Fibroblast of skin of scalp (primary cell): Measurements from ENCODE around the gene GATD1.

Experiments used
- DNase-seq: peaks from one replicate; pipeline ENCODE4 v3.0.0-alpha.2; 2013

Gene GATD1

DNA sequence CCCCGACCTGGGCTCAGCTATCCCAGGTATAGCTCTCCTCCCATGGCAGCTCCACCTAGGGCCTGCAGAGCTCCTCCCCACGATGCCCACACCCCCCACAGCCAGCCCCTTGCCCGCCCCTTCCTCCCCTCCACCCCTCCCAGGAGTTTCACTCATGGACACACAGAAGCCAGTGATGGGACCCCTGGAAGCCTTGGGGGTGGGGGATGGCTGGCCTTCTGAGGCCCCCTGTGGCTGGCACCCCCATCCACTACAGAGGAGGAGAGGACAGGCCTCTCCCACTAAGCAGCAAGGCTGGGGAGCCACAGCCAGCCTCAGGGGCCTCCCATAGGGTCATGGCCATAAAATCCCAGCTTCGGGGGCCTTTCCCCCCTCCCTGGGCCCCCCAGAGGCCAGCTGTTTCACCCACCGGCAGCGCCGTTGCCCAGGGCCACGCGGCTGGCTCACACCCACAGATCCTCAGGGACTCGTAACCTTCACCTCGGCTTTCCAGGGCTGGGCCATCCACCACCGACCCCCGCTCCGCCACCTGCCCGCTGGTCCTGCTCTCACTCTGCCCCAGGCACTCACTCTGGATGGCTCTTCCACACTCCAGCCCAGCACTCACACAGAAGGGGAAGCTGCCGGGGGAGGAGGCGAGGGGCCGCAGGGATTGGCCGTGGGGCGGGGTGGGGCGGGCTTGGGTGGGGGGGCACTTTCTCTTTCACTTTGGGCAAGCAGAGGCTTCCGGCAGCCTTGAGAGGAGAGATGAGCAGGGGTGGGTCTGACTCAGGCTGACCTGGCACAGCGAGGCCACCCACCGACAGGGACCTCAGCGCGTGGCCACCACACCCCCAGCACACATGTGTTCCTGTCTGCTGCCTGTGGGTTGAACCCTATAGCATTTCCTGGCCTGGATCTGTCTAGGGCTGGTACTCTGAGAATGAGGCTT lies 18.6 kb upstream of the GATD1 start:
- DNase-seq = peak; percentile 89

DNA sequence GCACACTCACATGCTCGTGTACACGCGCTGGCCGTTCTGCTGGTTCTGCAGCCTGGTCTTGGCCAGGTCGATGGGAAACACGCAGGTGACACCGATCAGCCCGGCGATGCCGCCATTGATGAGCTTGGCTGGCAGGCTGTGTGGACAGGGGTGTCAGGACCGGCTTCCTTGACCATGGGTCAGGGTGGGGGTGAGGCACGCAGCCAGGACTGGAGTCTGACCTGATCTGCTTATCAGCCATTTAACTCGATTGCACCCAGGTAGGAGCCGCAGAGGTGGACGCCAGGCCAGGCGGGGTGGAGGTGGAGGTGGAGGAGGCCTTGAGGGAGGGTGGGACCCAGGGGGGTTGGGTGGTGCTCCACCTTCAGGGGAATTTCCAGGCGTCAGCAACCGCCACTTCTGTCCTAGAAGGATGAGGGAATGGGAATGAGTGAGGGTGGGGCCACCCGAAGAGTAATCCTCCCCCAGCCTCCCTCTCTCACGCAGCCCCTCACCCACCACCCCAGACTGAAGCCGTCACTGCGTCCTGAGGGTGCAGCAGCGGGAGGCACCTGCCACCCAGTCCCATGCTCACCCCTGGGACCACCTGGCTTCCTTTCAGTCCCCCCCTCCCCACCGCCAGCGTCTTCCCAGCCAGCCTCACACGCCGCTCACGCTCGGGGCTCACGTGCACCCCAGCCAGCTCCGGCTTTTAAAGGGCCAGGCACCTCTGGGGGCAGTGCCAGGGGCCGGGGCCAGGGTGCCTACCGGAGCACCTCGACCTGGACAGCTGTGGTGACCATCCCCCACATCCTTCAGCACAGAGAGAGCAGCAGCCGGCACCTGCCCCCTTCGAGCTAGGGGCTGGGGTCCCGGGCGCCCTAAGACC lies 17.7 kb upstream of the GATD1 start:
- no peak for DNase-seq

DNA sequence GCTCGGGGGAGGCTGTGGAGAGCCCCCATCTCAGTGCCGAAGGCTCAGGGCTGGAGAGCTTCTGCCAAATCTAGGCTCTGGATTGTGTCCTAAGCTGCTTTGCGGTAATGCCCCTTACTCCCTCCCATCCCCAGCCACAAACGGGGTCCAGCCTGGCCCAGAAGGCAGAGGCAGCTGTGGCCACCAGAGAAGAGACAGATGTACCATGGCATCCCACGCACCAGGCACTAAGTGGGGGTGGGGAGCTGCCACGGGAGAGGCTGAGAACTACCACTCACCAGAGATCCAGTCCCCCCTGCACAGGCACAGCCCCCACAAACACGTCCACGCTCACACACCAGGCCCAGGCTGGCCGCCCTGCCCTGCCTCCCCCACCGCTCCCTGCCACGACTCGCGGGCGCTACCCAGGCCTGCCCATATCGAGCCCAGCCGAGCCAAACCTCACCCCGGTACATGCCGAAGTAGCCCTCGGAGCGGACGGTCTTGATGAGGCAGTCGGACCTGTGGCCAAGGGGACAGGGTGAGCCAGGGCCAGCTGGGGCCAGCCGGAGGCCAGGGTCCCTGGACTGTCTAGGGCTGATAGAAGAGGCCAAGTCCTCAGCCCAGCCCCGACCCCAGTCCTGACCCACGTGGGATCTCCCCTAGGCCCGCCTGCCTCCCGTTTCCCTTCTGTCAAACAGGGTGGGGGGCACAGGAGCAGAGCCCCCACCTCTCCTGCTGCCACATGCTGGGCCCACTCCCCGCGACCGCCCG lies 16.9 kb upstream of the GATD1 start:
- DNase-seq = no peak

DNA sequence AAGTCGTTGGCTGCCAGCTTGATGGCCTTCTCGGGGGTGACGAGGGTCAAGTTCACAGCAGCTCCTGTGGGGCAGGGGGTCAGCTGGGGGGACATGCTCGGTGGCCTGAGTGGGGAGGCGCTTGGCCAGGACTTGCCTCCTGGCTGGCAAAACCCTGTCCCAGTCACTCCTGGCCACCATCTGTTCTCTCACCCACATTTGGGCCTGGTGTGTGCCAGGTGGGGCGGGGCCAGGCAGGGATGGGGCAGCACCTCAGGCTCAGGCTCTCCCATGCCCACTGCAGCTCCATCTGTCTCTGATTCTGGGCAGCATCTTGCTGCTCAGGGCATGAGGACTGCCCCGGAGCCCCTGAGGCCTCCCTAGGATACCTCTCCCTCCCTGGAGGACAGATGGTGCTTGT lies 16.3 kb upstream of the GATD1 start:
- DNase-seq = no peak

DNA sequence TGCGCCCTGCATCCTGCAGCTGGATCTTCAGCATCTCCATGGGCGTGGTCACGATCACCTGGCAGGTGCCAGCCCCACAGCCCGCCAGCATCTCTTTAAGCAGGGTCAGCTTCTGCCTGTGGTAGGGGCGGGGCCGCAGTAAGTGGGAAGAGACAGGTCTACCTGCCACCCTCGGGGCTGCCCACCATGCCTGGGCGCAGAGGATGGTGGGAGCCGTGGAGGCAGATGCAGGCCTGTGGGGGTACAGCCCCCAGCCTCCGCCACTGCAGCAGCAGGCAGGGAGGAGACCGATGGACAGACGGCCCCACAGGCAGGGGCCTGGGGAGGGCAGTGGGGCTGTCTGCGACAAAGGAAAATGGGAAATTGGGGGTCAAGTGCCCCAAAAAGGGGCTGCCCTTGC lies 15.6 kb upstream of the GATD1 start:
- no peak for DNase-seq

DNA sequence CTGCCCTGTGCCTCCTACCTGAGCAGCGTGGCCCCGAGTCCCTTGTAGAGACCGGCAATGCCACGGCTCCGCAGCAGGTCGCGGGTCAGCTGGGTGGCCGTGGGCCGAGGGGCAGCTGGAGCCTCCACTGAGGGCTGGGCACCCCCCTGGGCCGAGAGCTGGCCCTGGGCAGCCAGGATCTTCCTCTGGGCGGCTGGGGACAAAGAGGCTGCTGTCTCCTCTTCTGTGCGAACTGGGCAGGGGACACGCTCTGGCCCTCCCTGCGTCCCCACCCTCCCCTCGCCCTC lies 15.2 kb upstream of the GATD1 start:
- DNase-seq = no peak

DNA sequence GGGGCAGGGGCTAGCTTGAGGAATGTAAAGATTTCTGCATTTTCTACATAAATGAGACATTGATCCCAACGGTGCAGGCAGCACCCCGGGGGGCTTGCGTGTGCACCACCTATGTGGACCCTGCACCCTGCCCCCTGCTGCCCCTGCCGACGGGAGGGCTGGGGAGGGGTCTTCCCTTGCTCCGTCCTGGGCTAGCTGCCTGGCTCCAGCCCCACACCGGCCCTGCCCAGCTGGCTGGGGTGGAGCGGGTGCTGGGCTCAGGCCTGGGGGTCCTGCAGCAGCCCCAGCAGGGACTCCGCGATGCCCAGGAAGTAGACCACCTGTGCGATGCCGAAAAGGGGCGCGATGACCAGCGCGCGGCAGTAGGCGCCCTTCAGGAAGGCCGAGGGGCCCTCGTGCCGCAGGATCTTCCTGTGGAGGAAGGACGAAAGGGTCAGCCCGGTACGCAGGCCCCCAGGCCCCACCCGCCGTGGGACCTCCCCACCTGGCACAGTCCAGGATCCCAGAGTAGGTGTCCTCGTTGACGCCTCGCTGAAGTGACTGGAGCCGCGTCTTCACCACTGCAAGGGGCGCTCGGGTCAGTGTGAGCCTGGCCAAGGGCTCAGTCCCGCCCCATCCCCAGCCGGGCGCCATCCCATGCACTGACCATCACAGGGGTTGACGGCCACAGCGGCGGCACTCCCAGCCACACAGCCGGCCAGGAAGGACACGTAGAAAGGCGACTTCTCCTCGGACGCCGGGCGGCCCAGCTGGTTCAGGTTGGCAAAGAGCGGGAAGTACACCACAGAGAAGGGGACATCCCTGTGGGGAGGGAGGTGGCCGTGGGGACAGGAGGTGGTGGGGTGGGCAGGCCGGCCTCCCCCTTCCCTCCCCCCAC lies 14.6 kb upstream of the GATD1 start:
- no peak for DNase-seq

DNA sequence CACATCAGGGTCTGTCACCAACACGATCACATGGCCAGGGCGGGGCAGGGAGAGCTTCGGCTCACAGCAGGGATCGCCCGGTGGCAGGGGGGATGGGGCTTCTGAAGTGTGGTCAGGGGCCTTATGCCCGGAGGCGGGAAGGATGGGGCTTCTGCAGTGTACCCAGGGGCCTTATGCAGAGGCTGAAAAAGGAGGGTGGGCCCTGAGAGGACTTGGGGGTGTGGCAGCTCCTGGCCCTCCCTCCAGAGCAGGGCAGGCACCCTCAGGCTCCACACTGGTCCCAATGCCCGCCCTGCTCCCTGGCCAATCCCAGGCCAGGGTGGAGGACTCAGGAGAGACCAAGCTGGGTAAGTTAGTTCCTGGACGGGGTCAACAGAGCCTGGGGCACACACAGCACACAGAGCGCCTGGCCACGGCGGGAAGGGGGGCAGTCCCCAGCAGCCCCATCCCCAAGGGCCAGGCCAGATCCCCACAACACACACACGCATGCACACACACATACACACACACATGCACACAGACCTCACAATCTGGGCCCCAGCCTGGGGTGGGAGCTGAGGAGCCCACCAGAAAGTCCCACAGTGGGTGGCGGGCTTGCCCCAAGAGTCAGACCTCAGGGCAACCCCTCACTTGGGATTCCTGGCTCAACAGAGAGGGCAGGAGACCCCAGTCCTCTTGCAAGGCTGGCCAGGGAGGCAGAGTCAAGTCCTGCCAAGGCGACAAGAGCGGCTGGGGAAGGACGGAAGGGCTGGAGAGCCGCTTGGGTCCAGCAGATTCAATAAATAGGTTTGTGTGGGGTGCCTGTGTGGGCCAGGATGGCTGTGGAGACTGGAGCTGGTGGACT lies 13.7 kb upstream of the GATD1 start:
- DNase-seq = no peak

DNA sequence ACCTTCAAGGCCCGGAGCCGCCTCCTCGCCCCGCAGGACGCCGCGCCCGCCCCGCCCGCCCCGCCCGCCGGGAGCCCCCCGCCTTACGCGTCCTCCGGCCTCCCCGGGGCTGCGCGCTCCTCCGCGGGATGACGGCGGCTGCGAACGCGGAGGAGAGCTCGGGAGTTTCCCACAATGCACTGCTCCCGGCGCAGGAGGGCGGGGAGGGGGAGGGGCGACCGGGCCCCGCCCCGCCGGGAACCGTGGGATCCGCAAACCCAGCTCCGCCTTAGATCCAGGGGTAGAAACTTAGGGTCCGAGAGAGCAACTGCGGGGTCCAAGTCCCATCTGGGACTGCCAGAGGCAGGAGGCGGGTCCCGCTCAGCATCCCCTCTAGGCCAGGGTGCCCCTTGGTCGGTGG lies 12.7 kb upstream of the GATD1 start, which contains the start of gene CEND1:
TSS of gene CEND1 (minus strand) at position 148 of the 400 bp plus-strand sequence. CDS start 1,514 bp downstream, outside the sequence.
- peak; percentile 53 for DNase-seq

DNA sequence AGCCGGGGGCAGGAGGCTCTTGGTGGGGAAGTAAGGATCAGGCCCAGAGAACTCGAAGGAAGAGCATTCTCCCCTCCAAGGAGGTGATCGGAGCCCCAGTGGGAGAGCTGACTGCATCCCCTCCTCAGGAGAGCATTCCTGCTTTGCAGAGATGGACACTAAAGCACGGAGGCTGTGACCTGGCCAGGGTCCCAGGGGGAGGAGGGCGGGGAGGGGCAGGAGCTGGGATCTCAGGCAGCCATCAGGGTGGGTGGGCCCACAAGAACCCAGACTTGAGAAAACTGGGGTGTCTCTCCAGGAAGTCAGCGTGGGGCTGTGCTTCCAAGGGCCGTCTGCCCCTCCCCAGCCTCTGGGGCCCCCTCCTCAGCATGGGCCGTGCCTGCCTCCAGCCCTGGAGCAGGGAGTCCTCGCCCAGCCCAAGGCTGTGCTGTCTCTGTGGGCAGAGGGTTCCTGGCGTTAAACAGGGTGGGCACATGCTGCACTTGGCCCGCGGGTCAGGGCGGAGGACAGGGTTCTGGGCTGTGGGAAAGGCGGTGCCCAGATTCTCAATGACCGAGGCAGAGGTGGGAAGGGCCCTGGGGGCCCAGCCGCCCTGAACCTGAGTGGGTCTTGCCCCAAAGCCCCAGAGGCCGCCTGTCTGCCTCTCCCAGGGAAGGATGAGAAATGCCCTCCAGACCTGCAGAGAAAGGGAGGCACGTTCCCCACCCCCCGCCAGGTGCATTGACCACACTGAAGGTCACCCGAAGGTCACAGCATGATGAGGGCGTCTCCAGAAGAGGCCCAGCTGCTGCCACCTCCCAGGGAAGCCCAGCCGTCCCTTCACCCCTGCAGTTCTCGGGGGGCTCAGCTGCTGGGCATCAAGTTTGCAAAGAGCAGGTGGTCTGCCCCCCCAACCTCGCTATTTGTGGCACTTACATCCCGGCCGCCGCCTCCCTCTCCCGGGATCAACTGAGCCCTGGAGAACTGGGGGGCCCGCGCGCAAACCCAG lies 12.0 kb upstream of the GATD1 start:
- DNase-seq = no peak

DNA sequence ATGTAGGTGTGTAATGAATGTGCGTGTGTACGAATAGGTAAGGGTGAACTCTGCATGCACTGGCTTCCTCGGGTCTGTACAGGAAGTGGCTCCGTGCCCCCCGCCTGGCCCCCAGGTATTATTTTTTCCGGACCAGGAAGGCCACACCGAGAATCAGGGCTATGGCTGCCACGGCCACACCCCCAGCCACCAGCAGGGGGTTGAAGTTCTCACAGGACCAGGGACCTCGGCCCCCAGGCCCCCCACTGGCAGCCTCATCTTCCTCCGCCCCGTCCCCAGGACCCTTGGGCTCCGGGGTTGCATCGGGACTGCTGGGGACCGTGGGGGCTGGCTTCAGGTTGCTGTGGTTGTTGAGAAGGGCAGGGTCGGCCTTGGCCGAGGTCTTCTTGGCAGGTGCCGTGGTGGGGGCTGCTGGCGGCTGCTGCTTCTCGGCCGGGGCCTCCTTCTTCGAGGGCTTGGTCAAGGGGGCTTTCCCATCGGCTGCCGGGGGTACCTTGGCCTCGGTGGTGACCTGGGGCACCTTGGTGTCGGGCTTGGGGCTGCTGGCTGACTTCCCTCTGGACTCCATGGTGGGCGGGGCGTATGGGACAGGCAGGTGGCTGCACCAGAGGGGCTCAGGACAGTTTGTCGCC lies 10.8 kb upstream of the GATD1 start:
- DNase-seq = no peak

DNA sequence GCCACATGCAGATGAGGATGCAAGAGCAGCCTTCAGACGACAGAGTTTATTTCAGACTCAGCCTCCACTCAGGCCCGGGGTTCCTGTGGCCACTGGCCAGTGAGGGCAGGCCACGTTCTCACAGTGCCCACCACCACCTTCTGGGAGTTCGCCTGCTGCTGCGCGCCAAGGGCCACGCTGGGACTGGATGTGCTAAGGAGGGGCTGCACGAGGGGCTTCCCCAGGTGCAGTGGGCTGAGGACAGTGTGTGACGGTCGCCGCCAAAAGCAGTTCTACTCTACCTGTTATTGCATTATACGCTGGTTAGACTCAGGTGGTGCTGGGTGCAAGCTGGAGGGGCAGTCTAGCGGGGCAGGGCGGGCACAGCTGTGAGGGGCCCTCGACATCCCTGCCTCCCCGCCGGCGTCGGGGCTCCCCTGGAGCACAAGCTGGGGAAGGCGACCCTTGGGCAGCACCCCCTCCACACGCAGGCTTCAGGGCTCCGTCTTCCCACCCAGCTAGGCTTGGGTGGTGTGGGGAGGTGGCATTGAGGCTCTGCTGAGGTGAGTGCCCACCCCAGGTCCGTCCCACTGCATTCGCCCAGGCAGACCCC lies 9.9 kb upstream of the GATD1 start:
- DNase-seq = no peak

DNA sequence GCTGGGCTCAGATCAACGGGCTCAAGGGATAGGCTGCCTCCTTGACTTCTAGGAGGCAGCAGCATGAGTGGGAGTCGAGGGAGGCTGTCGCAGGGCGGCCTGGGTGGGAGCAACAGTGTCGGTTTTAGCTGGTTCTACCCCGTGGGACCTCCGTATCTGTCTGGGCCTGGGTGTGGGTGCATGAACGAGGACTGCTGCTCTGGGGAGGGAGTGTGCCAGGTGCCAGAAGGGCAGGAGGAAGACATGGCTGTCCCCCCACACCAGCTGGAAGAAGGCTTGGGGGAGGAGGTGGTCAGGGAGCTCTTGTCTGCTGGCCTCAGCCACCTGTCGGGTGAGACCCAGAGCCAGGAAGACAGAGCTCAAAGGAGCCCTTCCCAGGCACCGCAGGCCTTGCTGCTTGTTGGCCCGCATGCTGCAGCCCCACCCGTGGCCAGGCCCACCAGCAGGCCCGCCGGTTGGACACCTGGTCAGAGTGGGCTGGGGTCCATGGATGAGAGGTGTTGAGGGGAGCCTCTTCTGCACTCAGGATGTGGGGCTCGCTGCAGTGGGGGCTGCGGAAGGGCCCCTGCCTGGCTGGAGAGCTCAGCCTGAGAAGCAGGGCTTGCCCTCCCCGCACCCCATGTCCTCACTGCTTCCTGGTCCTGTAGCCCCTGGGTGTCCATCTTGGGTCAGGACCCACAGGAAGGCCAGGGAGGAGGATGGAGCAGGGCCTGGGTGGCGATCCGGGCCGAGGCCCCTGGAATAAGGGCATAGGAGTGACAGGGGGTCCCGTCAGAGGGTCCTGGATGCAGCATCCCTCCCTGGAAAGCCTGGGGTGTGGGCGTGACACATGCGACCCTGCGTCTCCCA lies 9.2 kb upstream of the GATD1 start:
- no peak for DNase-seq

DNA sequence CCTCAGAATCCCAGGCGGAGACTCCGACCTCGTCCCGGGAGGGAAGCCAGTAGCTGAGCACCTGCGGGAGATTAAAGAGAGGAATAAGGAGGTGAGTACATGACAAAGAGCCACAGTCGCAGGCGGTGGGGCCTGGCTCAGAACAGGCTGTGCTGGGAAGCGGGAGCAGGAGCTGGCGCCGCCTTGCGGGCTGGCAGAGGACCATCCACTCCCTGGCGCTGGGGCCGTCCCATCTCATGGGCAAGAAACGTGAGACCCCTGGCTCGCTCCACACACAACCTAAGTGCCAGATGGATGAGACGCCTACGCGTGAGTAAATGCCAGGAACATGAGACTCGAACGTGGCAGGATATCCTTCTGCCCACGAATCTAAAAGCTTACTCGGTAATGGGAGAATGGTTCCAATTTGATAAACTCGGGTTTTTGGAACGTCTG lies 6.3 kb upstream of the GATD1 start:
- peak; percentile 81 for DNase-seq

DNA sequence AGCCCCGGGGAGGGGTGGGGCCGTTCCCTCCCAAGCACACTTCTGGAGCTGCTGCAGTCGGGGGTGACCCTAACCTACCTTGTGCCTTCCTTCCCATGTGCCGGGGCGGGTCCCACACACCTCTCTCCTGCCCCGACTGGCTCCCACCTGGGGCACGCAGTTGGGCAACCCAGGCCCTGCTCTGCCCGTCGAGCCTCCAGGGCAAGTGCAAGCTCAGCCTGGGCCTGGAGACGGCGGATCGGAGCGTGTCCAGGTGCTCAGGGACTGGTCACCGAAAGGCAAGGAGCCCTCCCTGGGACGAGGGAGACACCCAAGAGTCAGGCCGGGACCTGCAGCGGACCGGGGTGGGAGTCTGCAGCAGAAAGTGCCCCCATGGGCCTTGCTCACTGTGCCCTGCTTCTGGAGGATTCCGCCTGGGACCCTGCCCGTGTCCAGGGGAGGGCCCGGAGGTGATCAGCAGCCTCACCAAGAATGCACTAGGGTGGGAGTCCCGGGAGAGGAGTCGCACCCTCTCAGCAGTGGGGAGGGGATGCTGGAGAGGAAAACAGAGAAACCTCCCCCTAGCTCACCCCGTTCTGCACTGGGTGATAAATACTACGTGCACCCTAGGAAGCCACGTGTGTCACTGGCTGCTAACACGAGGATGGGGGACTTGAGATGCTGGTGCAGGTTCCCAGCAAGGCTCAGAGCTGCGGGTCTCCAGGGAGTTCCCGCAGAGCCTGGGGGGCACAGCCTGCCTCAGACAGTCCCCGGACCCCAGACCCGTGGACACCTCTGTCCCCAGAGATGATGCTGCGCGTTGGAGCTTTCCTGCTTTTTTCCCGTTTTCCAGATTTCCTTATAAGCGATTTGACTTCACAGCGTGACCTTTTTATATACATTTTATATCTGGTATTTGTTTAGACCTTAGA lies 5.2 kb upstream of the GATD1 start:
- DNase-seq = no peak

DNA sequence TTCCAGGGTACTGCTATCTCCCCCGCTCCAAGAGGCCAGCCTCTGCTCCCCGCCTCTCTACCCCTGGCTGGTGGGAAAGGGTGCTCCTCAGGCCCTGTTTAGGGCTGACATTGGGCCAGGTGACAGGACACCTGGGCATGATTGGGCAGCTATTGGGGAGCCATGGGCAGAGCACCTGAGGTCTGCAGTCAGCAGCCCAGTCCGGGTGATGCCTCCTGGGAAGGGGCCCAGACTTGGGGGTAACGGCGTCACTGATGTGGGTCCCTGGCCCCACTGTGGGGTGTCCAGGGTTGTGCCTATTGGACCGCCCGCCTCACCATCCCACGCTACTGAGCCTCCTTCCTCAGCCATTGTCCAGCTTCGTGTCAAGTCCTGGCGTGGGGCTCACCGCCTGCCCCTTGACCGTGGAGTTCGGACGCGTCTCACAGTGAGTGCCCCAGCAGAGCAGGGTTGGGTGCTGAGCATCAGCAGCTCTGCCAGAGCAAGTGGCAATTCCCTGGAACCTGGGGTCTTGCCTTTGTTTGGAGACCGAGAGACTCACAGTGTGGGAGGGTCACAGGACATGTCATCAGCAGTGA lies 2.8 kb upstream of the GATD1 start:
- DNase-seq = no peak
